ENCODE data around the gene PC.

GRCh38 chr11:66864172-66864901, 93.8 kb downstream of the PC start:
- no peak for TF ChIP-seq CTCF (IDR thresholded peaks at IDR 0.05; ENCODE audit: extremely low read depth in 1 of 2, insufficient read depth in 1 of 2, low read depth in 1 of 2, low read length in 2 of 2)
- TF ChIP-seq POLR2A (IDR thresholded peaks at IDR 0.05; ENCODE audit: low read depth, low read length) = no peak
- no peak for TF ChIP-seq POLR2AphosphoS5 (IDR thresholded peaks at IDR 0.05; ENCODE audit: insufficient read depth, low read depth, low read length)
- no peak for TF ChIP-seq FOS (IDR thresholded peaks at IDR 0.05; ENCODE audit: borderline replicate concordance, insufficient read depth, low read length)
- no peak for TF ChIP-seq EZH2 (IDR thresholded peaks at IDR 0.05; ENCODE audit: borderline replicate concordance, low read depth, low read length, severe bottlenecking)
- TF ChIP-seq MYC (IDR thresholded peaks at IDR 0.05; ENCODE audit: low read depth, low read length) = no peak
- no peak for TF ChIP-seq MAX (IDR thresholded peaks at IDR 0.05; ENCODE audit: insufficient read depth, insufficient read length)

All from endothelial cell of umbilical vein (primary cell).